ENCODE data around the gene DUS3L. TPM values are rescaled to one million over a fixed set of nuclear protein-coding genes. Genes with fewer than 3 reads are reported as not detected.

The DUS3L gene
- total RNA-seq, 1 experiment from 2014 or later, result 39.6 TPM

DNA sequence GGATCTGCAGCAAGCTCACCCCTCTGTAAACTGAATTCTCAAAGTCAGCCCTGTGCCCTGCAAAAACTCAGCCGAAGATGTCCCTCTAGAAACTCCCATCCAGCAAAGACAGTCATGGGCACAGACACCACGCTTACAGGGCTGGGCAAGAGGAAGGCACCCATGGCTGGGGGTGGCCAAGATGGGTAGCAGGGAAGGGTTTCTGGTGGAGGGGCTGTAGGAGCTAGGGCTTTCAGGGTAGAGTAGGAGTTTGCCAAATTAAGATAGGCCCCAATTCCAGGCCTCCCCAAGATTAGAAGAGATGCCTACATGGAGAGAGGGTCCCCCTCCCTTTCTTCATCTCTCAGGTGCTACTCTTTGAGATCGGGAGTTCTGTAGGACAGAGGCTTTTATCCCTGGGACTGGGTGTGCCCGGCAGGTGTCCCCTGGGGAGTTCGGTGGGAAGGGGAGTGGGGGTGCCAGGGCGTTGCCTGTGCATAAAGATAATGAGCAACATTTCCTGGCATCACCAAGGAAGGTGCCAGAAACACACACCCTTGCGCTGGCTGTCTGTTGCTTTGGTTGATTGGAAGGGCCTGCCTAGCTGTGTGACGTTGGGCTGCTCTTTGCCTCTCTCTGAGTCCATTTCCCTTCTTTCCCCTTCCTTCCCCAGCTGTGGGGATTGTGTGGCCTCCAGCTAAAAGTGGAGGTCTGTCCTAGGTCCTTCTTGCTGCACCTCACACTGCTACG is 23.3 kb upstream of the DUS3L start:
- TF ChIP-seq, protein P1, sequence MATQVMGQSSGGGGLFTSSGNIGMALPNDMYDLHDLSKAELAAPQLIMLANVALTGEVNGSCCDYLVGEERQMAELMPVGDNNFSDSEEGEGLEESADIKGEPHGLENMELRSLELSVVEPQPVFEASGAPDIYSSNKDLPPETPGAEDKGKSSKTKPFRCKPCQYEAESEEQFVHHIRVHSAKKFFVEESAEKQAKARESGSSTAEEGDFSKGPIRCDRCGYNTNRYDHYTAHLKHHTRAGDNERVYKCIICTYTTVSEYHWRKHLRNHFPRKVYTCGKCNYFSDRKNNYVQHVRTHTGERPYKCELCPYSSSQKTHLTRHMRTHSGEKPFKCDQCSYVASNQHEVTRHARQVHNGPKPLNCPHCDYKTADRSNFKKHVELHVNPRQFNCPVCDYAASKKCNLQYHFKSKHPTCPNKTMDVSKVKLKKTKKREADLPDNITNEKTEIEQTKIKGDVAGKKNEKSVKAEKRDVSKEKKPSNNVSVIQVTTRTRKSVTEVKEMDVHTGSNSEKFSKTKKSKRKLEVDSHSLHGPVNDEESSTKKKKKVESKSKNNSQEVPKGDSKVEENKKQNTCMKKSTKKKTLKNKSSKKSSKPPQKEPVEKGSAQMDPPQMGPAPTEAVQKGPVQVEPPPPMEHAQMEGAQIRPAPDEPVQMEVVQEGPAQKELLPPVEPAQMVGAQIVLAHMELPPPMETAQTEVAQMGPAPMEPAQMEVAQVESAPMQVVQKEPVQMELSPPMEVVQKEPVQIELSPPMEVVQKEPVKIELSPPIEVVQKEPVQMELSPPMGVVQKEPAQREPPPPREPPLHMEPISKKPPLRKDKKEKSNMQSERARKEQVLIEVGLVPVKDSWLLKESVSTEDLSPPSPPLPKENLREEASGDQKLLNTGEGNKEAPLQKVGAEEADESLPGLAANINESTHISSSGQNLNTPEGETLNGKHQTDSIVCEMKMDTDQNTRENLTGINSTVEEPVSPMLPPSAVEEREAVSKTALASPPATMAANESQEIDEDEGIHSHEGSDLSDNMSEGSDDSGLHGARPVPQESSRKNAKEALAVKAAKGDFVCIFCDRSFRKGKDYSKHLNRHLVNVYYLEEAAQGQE (IDR thresholded peaks at IDR 0.05; ENCODE audit: insufficient read depth in 1 of 2, low read depth in 2 of 2, low read length in 1 of 2), result no peak
- no peak for TF ChIP-seq POLR2AphosphoS5 (IDR thresholded peaks at IDR 0.05; ENCODE audit: low read depth, low read length)
- POLR2A ChIA-PET, result no interaction called here

DNA sequence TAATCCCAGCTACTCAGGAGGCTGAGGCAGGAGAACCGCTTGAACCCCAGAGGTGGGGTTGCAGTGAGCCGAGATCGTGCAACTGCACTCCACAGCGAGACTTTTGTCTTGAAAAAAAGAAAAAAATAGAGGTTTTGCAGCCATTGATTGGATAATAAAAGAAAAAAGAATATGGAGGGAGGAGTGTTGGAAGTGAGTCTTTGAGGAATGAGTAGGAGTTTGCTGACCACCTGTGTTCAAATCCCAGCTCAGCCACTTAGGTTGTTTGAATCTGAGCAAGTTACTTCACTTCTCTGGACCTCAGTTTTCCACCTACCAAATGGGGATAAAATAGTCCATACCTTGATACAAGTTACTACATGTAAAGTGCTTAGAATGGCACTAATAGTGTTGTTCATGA is 20.2 kb upstream of the DUS3L start:
- H3K36me3 ChIP-seq (ENCODE audit: control insufficient read depth, insufficient read depth, low read length), result no peaks in the 10 kb centered on the region
- TF ChIP-seq, protein P2, sequence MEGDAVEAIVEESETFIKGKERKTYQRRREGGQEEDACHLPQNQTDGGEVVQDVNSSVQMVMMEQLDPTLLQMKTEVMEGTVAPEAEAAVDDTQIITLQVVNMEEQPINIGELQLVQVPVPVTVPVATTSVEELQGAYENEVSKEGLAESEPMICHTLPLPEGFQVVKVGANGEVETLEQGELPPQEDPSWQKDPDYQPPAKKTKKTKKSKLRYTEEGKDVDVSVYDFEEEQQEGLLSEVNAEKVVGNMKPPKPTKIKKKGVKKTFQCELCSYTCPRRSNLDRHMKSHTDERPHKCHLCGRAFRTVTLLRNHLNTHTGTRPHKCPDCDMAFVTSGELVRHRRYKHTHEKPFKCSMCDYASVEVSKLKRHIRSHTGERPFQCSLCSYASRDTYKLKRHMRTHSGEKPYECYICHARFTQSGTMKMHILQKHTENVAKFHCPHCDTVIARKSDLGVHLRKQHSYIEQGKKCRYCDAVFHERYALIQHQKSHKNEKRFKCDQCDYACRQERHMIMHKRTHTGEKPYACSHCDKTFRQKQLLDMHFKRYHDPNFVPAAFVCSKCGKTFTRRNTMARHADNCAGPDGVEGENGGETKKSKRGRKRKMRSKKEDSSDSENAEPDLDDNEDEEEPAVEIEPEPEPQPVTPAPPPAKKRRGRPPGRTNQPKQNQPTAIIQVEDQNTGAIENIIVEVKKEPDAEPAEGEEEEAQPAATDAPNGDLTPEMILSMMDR (IDR thresholded peaks at IDR 0.05), result no peak
- TF ChIP-seq POLR2AphosphoS5 (IDR thresholded peaks at IDR 0.05; ENCODE audit: low read depth, low read length) (no peak), SIN3A (IDR thresholded peaks at IDR 0.05; ENCODE audit: borderline replicate concordance, insufficient read depth, low read depth, low read length) (no peak), TCF7L2 (IDR thresholded peaks at IDR 0.05; ENCODE audit: low read depth, low read length) (no peak)
- TF ChIP-seq, protein P1 (IDR thresholded peaks at IDR 0.05; ENCODE audit: insufficient read depth in 1 of 2, low read depth in 2 of 2, low read length in 1 of 2), result no peak
- in situ Hi-C loops (cut with HindIII; ENCODE audit: low pct_unique_long_range_greater_than_20kb, low sequenced_read_pairs) (no loop called here), intact Hi-C loops (cut with micrococcal nuclease; ENCODE audit: unreplicated experiment) (no loop called here)
- no peak for DNase-seq (ENCODE audit: low read depth, low spot score)
- H3K4me3 ChIP-seq (ENCODE audit: low read depth in 2 of 2, low read length in 2 of 2), result no peak overlapping the region
- no peak for ATAC-seq
- ChIA-PET POLR2A (no interaction called here), CTCF (no interaction called here)
- no peak overlapping the region for H3K27ac ChIP-seq (ENCODE audit: low read length)
- H3K27me3 ChIP-seq (ENCODE audit: control insufficient read depth, insufficient read depth, low read length), result no peaks in the 10 kb centered on the region
- no TSS peak for BruUV-seq (replicated peaks)
- no peaks in the 10 kb centered on the region for H3K4me1 ChIP-seq (ENCODE audit: control insufficient read depth, insufficient read depth, low read length)
- H3K9me3 ChIP-seq (ENCODE audit: control insufficient read depth, insufficient read depth, low read depth, low read length), result no peaks in the 10 kb centered on the region

More for the DNA sequence above, 23.3 kb upstream of the DUS3L start:
- Histone ChIP-seq H3K27ac (ENCODE audit: low read length) (no peak overlapping the region), H3K4me3 (ENCODE audit: low read depth in 2 of 2, low read length in 2 of 2) (no peak overlapping the region), H3K9me3 (ENCODE audit: control insufficient read depth, insufficient read depth, low read depth, low read length) (no peaks in the 10 kb centered on the region), H3K27me3 (ENCODE audit: control insufficient read depth, insufficient read depth, low read length) (no peaks in the 10 kb centered on the region), H3K4me1 (ENCODE audit: control insufficient read depth, insufficient read depth, low read length) (no peaks in the 10 kb centered on the region), H3K36me3 (ENCODE audit: control insufficient read depth, insufficient read depth, low read length) (no peaks in the 10 kb centered on the region)
- CTCF ChIA-PET, result no interaction called here
- BruUV-seq (replicated peaks), result no TSS peak
- intact Hi-C loops (cut with micrococcal nuclease; ENCODE audit: unreplicated experiment), result no loop called here
- in situ Hi-C loops (cut with HindIII; ENCODE audit: low pct_unique_long_range_greater_than_20kb, low sequenced_read_pairs), result no loop called here
- no peak for DNase-seq (ENCODE audit: low read depth, low spot score)
- ATAC-seq, result no peak

All from Panc1 (cell line).